Suprapubic skin (tissue), 4 donors: ENCODE measurements around the gene PLCB1. TPM values are rescaled to one million over a fixed set of nuclear protein-coding genes. Genes with fewer than 3 reads are reported as not detected.

Source experiments
- DNase-seq, 2 donors: peaks; one replicate each; pipeline ENCODE4 v3.0.0-alpha.2; 2019; ENCODE audit warnings: low spot score in 2 of 2
- H3K27ac ChIP-seq: fragments of 200-600 bp; sonication (generic); one replicate; pipeline ENCODE4 v1.5.1; 2019
- H3K27me3 ChIP-seq: fragments of 200-600 bp; sonication (generic); one replicate; pipeline ENCODE4 v1.5.1; 2019
- H3K36me3 ChIP-seq: fragments of 200-600 bp; sonication (generic); one replicate; pipeline ENCODE4 v1.5.1; 2019
- H3K4me1 ChIP-seq: fragments of 200-600 bp; sonication (generic); one replicate; pipeline ENCODE4 v1.5.1; 2019
- H3K4me3 ChIP-seq: fragments of 200-600 bp; sonication (generic); one replicate; pipeline ENCODE4 v1.5.1; 2019; ENCODE audit warnings: mild to moderate bottlenecking
- H3K9me3 ChIP-seq: fragments of 200-600 bp; sonication (generic); one replicate; pipeline ENCODE4 v1.5.1; 2019
- EP300 ChIP-seq: sonication (generic); formaldehyde crosslinking; IDR thresholded peaks from one replicate; pipeline ENCODE4 v1.6.1; 2017; ENCODE audit warnings: antibody characterized with exemption
- POLR2A ChIP-seq, 2 donors: fragments of 450-650 bp; IDR thresholded peaks; one replicate each; pipeline ENCODE4 v1.6.1; 2017; ENCODE audit warnings: antibody characterized with exemption in 2 of 2, mild to moderate bottlenecking in 2 of 2, moderate library complexity in 2 of 2
- POLR2AphosphoS5 ChIP-seq, 3 donors: sonication (generic); formaldehyde crosslinking; IDR thresholded peaks; one replicate each; pipeline ENCODE4 v1.6.1; 2017; ENCODE audit warnings: antibody characterized with exemption in 3 of 3
- WGBS: methylation state at CpG from one replicate; pipeline ENCODE4 v1.1.5; 2018; 5-methylcytosine and 5-hydroxymethylcytosine counted together
- total RNA-seq, 4 donors: library from RNA; depleted of rRNA; stranded (reverse); fragments of >200 nt; gene quantifications; one replicate each; pipeline ENCODE4 v1.1.0, GENCODE V29; 2016
- TF ChIP-seq, protein P1 (sequence below), 2 donors: fragments of 200-600 bp in 1 of 2; fragments of 450-650 bp in 1 of 2; sonication (generic) in 1 of 2; IDR thresholded peaks; one replicate each; pipeline ENCODE4 v1.5.1; 2016 to 2019; ENCODE audit warnings: antibody characterized with exemption in 2 of 2, mild to moderate bottlenecking in 1 of 2, moderate library complexity in 1 of 2

PLCB1 gene
- total RNA-seq, 4 donors from 2014 or later: 3.9 to 15.6 (median 6.7) TPM

DNA sequence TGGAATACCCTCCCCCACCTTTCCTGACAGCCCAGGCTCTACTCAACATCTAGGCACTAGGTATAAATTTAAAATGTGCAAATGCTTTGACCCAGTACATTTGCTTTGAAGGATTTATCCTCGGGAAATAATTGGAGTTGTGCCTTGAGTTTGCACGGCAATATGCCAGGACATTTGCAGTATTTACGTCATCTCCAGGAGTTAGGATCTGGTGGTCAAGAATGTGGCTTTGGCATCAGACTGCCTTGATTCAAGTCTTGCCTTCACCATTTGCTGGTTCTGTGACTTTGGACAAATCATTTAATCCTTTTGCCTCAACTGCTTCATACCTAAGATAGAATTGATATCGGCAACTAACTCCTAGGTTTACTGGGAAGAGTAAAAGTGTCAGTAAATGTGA lies 169.6 kb downstream of the PLCB1 start:
- WGBS: 81% methylated on average over 4 of the region's 4 CpGs
- Histone ChIP-seq H3K4me1 (no peaks in the 10 kb centered on the region), H3K9me3 (no peaks in the 10 kb centered on the region), H3K27me3 (no peaks in the 10 kb centered on the region), H3K27ac (no peak overlapping the region), H3K36me3 (no peaks in the 10 kb centered on the region), H3K4me3 (no peak overlapping the region)
- TF ChIP-seq, protein P1, sequence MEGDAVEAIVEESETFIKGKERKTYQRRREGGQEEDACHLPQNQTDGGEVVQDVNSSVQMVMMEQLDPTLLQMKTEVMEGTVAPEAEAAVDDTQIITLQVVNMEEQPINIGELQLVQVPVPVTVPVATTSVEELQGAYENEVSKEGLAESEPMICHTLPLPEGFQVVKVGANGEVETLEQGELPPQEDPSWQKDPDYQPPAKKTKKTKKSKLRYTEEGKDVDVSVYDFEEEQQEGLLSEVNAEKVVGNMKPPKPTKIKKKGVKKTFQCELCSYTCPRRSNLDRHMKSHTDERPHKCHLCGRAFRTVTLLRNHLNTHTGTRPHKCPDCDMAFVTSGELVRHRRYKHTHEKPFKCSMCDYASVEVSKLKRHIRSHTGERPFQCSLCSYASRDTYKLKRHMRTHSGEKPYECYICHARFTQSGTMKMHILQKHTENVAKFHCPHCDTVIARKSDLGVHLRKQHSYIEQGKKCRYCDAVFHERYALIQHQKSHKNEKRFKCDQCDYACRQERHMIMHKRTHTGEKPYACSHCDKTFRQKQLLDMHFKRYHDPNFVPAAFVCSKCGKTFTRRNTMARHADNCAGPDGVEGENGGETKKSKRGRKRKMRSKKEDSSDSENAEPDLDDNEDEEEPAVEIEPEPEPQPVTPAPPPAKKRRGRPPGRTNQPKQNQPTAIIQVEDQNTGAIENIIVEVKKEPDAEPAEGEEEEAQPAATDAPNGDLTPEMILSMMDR (IDR thresholded peaks at IDR 0.05): no peak
- TF ChIP-seq POLR2AphosphoS5 (IDR thresholded peaks at IDR 0.05): no peak
- no peak for TF ChIP-seq POLR2A (IDR thresholded peaks at IDR 0.05)
- no peak for TF ChIP-seq EP300
- DNase-seq: no peak

- H3K4me1 ChIP-seq: no peaks in the 10 kb centered on the region
- DNase-seq: no peak
- no peak overlapping the region for H3K27ac ChIP-seq
- no peak overlapping the region for H3K4me3 ChIP-seq
- no peaks in the 10 kb centered on the region for H3K36me3 ChIP-seq
- WGBS: 55% methylated on average over 3 of the region's 3 CpGs
- H3K9me3 ChIP-seq: no peaks in the 10 kb centered on the region
- TF ChIP-seq POLR2A (IDR thresholded peaks at IDR 0.05) (no peak), POLR2AphosphoS5 (IDR thresholded peaks at IDR 0.05) (no peak), EP300 (no peak)
- TF ChIP-seq, protein P1 (IDR thresholded peaks at IDR 0.05): no peak
- no peaks in the 10 kb centered on the region for H3K27me3 ChIP-seq
Observed at GRCh38 chr20:8303651-8304050, 171.6 kb downstream of the PLCB1 start.

GRCh38 chr20:8304124-8304816 lies 172.2 kb downstream of the PLCB1 start:
- Histone ChIP-seq H3K27ac (no peak overlapping the region), H3K4me3 (no peak overlapping the region), H3K4me1 (no peaks in the 10 kb centered on the region), H3K9me3 (no peaks in the 10 kb centered on the region), H3K27me3 (no peaks in the 10 kb centered on the region), H3K36me3 (no peaks in the 10 kb centered on the region)
- TF ChIP-seq, protein P1 (IDR thresholded peaks at IDR 0.05): no peak
- TF ChIP-seq EP300: no peak
- no peak for TF ChIP-seq POLR2A (IDR thresholded peaks at IDR 0.05)
- no peak for TF ChIP-seq POLR2AphosphoS5 (IDR thresholded peaks at IDR 0.05)
- DNase-seq: no peak
- WGBS: 25% methylated on average over 1 of the region's 1 CpG

DNA sequence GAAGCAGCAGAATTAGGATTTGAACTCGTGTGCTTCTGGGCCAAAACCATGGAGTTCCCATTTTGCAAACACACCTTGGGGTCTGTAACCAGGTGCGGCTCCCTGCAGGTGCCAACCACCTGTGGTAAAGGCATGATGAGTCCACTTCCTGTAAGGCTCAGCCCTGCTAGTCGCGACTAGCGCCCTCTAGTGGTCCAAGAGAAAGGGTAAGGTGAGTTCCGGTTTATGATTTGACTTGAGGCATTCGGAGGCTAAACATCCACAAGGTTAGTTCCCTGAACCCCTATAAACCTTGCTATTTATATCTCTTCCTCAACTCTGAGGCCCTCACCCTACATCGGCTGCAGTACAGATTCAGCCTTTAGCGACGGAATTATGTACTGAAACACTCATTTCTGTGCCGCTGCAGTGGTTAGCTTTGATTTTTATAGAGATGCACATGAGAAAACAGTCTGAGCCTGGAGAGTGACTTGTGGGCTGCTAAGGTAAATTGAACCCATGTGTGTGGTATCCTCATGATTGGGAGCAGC lies 173.4 kb downstream of the PLCB1 start:
- H3K4me3 ChIP-seq: no peak overlapping the region
- H3K27ac ChIP-seq: no peak overlapping the region
- peaks cover 7% of the 10 kb centered on the region for H3K4me1 ChIP-seq
- TF ChIP-seq, protein P1 (IDR thresholded peaks at IDR 0.05): peak in 1 of 2 donors; percentile 48
- TF ChIP-seq POLR2AphosphoS5 (IDR thresholded peaks at IDR 0.05): no peak
- TF ChIP-seq POLR2A (IDR thresholded peaks at IDR 0.05): no peak
- H3K36me3 ChIP-seq: no peaks in the 10 kb centered on the region
- DNase-seq: peak in 1 of 2 donors; percentile 60
- H3K27me3 ChIP-seq: no peaks in the 10 kb centered on the region
- 53% methylated on average over 10 of the region's 11 CpGs for WGBS
- no peaks in the 10 kb centered on the region for H3K9me3 ChIP-seq

- no peak overlapping the region for H3K4me3 ChIP-seq
- no peaks in the 10 kb centered on the region for H3K27me3 ChIP-seq
- H3K36me3 ChIP-seq: no peaks in the 10 kb centered on the region
- no peak for DNase-seq
- TF ChIP-seq POLR2A (IDR thresholded peaks at IDR 0.05): no peak
- no peak for TF ChIP-seq EP300
- no peak for TF ChIP-seq POLR2AphosphoS5 (IDR thresholded peaks at IDR 0.05)
- TF ChIP-seq, protein P1 (IDR thresholded peaks at IDR 0.05): no peak
- H3K4me1 ChIP-seq: peaks cover 7% of the 10 kb centered on the region
- no peaks in the 10 kb centered on the region for H3K9me3 ChIP-seq
- no peak overlapping the region for H3K27ac ChIP-seq
- 29% methylated on average over 3 of the region's 3 CpGs for WGBS
Observed at GRCh38 chr20:8306937-8307336, 174.9 kb downstream of the PLCB1 start.
